NCI-H524 treated with DMSO at 0.1 percent for 48 hours (cell line): Measurements from ENCODE around the gene BUB1B.
A peak's percentile ranks its signal among the peaks of the same experiment; 100 is the strongest.

Experiments used
- DNase-seq: peaks from one replicate; lab custom pipeline; 2025; lab: John Stamatoyannopoulos, UW

Gene BUB1B

DNA sequence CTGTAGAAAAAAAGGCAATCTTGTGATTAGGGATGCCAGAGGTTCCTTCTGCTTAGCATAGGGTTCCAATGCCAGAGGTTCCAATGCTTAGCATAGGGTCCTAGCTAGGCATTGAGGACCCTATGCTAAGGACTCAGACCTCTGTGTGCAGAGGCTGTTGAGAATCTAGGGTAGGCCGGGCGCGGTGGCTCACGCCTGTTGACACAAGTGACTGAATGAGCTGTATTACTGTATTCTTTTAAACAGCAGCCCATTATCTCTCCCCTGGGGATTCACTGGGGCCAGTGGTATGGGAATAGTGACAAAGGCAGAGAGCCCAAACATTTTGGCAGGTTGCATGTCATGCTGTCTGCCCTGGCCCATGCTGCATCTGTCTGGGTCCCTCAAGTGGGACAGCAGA is 94.2 kb downstream of the BUB1B start:
- peak; percentile 37 for DNase-seq

DNA sequence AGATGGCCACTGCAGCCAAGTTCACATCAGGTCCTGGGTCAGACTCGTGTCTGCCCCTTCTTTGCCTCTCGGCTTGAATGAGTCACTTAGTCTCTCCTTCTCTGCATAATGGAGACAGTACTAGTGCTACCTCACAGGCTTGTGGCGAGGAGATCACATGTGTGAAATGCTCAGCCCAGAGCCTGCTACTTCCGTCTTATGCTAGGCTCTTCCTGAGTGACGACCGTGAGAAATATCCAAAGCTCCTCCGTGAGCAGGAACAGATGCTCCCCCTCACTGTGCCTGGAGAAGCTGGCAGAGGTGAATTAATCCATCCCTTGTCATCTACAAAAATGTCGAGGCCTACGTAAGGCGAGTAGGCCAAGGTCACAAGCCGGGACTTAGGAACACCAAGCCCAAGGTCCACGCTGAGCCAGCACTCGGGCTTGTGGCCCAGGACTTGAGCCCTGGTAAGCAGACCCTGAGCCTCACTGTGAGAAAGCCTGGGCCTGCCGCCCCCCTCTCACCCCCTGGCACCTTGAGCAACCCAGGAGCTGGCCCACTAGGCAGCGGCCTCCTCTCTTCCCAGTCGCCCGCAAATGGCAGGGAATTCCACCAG is 95.9 kb downstream of the BUB1B start:
- DNase-seq = no peak

DNA sequence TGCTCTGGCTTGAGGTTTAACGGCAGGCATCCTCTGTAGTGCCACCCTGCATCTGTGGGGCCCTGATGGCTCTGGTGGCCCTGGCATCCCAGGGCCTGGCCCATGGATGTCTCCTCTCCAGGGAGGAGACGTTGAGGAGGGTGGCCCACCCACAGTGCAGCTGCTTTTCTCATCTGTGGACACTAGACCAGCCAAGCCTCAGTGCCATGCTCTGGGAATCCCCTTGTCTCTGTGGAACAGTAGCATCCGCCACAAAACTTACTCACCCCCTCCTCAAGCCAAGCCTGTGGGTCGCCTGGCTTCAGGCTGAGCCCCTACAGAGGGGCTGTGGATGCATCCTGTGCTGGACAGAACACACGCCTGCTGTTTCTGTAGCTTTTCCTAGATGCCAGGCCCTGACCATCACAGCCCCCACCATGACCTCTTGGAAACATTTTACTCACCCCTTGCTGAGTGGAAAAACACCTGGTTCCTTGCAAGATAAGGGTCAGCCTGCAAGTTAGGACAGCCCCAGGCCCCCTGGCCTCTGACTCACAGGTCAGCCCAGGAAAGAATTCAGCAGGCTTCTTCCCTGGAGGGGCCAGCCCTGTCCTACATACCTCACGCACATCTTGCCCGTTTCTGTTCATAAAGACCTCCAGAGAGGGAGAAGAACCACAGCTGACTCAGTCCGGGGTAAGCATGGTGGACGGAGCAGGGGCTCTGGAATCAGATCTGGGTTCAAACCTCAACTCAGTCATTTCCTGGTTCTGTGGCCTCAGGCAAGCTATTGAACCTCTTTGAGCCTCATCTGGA is 97.0 kb downstream of the BUB1B start:
- DNase-seq = no peak

DNA sequence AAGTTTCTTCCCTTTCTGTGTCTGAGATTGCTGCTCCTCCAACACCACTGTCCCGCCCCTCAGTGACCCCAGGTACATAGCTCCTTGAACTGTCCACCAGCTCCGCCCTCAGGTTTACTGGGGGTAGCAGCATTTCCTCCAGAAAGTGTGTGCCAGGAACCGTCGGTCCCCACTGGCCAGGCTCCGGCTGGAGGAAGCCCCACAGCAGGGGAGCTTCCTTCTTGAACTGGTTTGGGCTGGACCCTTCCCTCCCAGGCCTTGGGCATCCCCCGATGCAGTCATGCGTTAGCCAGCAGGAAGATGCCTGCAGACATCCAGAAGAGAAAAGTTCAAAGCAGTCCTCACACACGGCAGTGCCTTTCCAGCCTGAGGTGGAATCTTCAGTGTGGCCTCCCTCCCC is 97.7 kb downstream of the BUB1B start:
- no peak for DNase-seq

DNA sequence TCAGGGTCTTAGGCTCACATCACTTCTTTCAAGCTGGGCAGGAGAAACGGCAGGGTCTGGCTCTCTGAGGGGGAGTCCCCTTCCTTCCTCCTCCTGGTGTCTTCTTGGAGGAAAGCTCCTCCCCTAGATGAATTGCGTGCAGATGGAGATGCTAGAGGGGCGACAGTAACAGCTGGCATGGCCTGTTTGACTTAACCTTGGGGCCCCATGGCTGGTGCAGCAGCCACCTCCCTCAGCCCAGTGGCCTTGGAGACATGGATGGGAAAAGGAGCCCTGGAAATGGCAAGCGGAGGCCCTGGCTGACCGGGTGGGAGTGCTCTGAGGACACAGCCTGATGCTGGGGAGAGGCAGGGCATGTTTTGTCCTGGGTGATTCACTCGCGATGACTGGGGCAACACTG is 98.2 kb downstream of the BUB1B start:
- DNase-seq = peak; percentile 71

DNA sequence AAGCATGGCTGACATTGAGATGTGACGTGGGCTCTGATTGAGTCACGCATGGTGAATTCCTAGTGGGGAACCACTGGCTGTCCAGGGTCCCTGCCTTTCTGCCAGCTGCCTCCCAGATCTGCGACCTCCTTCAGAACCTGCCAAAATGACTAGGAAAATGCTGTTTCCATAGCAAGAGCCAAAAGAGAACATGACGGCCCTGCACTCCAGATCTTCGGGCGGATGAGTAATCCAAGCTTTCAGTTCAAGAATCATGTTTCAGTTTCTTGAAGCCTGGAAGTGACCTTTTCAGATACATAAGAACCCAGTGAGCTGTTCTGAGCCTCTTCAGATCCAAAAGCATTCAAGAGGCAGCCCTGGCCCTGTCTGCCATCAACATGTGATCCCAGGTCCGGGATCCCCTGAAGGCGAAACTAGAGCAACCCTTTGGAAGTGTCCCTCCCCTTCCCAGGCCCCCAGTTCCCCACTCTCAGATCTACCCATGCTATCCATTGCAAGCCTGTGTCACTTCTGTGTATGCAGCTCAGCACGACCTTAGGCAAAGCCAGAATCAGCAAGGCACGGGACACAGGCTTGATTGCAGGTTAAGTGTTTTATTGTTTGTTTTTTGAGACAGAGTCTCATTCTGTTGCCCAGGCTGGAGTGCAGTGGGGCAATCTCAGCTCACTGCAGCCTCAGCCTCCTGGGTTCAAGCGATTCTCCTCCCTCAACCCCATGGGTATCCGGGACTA is 102.3 kb downstream of the BUB1B start:
- no peak for DNase-seq

DNA sequence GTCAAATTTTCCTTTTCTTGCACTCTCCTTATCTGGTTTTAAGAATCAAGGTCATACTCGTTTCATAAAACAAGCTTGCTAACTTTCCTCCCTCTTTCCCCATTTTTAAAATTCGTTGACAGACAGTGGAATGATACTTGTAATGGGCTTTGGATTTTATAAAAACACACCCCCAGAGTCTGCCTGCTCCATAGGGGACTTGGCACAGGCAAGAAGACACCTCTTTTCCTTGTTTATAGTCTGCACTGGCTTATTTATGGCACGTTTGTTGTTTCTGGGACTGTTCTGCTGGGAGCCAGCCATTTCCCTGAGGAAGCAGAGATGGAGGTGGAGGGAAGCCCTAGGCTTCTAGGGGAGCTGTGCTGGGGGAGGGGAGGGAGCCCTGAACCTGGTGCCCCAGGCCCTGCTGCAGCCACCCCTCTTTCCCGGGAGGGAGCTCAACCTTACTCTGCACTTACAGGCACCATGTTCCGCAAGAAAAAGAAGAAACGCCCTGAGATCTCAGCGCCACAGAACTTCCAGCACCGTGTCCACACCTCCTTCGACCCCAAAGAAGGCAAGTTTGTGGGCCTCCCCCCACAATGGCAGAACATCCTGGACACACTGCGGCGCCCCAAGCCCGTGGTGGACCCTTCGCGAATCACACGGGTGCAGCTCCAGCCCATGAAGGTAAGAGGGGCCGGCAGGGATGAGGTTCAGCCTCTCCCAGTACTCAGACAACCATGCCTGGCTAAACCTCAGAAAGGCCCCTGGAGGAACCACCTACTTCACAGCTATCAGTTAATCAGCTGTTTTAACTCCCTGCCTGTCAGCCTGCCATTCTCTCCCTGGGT is 103.7 kb downstream of the BUB1B start:
- DNase-seq = no peak

DNA sequence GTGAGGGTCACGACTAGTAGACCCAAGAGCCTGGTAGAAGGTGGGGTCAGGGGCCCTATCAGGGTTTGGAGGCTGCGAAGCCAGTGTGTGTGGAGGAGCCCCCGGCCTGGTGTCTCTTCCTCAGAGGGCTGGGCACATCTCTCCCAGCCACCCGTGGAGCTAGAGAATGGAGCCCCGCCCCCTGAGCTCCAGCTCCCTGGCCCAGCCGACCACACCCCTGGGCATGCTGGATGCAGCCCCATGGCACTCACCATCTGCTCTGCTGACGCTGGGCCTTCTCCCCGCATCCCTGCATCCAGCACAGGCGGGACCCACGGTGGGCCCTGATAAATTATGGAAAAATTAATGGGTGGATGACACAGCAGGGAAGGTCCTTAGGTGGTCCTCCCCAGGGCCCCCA is 104.5 kb downstream of the BUB1B start:
- DNase-seq = no peak

DNA sequence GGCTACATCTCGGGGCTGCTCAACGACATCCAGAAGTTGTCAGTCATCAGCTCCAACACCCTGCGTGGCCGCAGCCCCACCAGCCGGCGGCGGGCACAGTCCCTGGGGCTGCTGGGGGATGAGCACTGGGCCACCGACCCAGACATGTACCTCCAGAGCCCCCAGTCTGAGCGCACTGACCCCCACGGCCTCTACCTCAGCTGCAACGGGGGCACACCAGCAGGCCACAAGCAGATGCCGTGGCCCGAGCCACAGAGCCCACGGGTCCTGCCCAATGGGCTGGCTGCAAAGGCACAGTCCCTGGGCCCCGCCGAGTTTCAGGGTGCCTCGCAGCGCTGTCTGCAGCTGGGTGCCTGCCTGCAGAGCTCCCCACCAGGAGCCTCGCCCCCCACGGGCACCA is 105.0 kb downstream of the BUB1B start:
- no peak for DNase-seq

DNA sequence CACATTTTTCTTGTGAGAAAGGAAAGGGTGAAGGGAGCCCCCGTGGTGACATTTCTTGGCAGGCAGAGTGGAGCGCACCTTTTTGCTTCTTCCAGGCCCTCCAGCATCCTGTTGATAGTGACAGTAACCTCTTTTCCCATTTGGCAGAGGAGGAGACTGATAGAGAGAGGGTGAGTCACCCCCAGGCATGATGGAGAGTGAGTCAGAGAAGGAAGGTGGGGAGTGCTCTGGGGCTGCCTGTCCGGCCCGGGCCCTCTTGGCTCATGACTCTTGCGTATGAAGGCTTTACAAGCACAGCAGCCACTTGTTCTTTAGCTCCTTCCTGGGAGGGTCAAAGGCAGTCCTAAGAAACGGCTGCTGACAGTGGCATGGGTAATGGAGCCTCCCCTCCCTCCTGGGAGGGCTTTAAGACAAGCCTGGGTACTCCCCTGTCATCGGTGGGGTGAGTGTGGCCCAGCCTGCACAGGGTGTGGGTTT is 106.0 kb downstream of the BUB1B start:
- DNase-seq = no peak

DNA sequence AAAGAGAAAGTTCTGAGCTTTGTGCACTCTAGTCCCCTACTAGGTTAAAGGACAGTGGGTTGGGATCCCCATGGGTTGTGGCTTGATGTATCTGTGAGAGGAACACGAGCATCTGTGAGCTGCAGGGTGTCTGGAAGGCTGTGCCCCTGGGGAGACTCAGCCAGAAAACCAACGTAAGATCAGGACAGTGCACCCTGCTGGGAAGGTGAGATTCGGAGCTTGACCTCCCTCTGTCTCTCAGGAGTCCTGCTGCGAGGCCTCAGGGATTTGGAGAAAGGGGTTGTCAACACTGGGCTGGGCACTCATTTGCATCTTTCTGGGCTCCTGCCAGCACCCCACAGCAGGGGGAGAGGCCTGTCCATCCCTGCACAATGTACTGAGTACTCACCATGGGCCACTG is 106.8 kb downstream of the BUB1B start:
- no peak for DNase-seq

DNA sequence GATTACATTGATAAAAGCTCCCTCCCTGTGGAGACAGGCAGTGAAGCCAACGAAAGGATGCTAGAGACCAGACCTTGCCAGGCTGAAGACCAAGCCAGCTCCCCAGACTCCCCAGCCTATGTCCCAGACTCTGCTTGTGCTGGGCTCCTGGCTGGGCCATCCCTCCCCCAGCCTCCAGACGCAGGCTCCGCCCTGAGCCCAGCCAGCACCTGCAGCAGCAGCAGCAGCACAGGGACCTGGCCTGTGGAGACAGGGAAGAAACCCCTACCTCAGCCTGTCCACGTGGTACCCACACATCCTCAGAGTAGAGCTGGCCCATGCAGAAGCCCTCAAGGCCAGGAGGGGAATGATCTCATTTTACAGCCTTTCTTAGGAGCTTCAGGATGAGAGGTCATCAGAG is 108.7 kb downstream of the BUB1B start:
- DNase-seq = no peak

DNA sequence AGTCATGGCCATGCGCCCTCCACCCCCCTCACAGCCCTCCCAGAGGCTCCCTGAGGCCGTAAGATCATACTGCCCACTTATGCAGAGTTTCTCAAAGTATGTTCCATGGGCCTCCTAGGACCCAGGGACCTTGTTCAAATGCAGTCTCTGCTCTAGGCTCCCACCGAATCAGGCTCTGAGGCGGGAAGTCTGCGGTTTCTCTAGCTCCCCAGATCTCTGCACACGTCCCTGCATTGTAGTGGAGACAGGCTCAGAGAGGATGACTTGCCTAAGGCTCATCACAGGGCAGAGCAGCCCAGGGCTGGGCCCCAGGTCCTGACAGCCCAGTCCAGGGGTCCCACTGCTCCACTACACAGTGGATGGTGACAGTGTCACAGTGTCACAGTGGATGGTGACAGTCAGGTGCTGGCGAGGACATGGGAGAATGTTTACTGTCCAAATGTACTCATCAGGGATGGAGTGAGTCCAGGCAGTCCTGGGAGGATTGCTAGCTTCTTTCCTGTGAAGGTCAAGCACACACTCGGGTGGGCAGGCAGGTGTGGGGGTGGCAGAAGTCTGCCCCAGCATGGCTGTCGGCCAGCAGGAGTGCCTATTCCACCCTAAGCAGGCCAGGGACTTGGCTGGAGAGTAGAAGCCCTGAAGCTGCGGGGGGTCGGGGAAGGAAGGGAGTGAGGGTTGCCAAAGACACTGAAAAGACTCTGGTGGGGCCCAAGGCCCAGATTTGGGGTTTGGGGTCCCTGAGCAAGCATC is 109.6 kb downstream of the BUB1B start:
- DNase-seq = no peak
